HFFc6 (cell line): Measurements from ENCODE around the gene COASY. TPM values are rescaled to one million over a fixed set of nuclear protein-coding genes. Genes with fewer than 3 reads are reported as not detected.
"Not testable (repeated sequence)": the region's sequence is repeated elsewhere in the genome, so short reads cannot be mapped to it uniquely, and the experiment has no call there.

Experiments
- DNase-seq: peaks from one replicate; pipeline ENCODE4 v3.0.0-alpha.2; 2018
- H3K27ac Mint-ChIP-seq: 2 replicates; pipeline ENCODE4 v1.8.0; 2020; ENCODE audit warnings: mild to moderate bottlenecking, mixed read lengths
- H3K27me3 Mint-ChIP-seq: 2 replicates; pipeline ENCODE4 v1.8.0; 2021; ENCODE audit warnings: mild to moderate bottlenecking, moderate library complexity, mixed read lengths; ENCODE audit not compliant: insufficient read depth
- H3K36me3 Mint-ChIP-seq: 2 replicates; pipeline ENCODE4 v1.8.0; 2021; ENCODE audit warnings: low read depth, mixed read lengths
- H3K4me1 Mint-ChIP-seq: 2 replicates; pipeline ENCODE4 v1.8.0; 2020; ENCODE audit warnings: low read depth, mixed read lengths
- H3K4me3 Mint-ChIP-seq: 2 replicates; pipeline ENCODE4 v1.8.0; 2020; ENCODE audit warnings: mild to moderate bottlenecking, moderate library complexity, mixed read lengths
- H3K9me3 Mint-ChIP-seq: 2 replicates; pipeline ENCODE4 v1.8.0; 2020; ENCODE audit warnings: mild to moderate bottlenecking, mixed read lengths
- total RNA-seq, 6 experiments: library from RNA; stranded (reverse); fragmentation: NEBNext Ultra II Directional; extraction: Animal tissue kit (Norgen Biotek cat#: 25700); gene quantifications; 2 replicates in 1 of 6; 3 replicates in 5 of 6; pipeline ENCODE4 v1.2.3, GENCODE V29; 2021
- TF ChIP-seq, protein P1 (sequence below): fragments of 200-600 bp; sonication (generic); IDR thresholded peaks from 2 replicates; pipeline ENCODE4 v1.5.0; 2021; ENCODE audit warnings: antibody characterized with exemption, mild to moderate bottlenecking

Gene COASY
- total RNA-seq, 6 experiments from 2014 or later = 64.6 to 77.6 (median 71.1) TPM

DNA sequence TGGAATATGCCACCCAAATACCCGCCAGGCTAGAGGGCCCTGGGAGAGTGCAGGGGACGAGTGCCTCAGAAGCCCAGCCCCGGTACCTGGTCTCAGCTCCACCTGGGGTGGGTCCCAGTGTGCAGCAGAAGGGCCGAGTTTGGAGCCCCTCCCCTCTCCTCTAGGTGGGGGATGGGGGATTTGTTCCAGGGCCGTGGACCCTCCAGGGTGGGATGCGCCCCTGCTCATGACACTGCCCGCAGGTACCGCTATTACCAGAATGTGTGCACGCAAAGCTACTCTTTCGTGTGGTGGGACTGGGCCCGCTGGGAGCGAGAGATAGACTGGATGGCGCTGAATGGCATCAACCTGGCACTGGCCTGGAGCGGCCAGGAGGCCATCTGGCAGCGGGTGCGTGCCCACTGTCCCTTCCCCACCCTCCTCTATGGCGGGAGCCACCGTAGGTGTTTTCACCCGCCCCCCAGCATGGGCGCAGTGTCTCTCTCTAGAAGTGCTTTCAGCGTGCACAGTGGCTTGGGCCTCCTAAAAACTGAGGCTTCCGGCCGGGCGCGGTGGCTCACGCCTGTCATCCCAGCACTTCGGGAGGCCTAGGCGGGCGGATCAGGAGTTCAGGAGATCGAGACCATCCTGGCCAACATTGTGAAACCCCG is 24.7 kb upstream of the COASY start:
- H3K36me3 Mint-ChIP-seq = peaks cover 21% of the 10 kb centered on the region
- TF ChIP-seq, protein P1, sequence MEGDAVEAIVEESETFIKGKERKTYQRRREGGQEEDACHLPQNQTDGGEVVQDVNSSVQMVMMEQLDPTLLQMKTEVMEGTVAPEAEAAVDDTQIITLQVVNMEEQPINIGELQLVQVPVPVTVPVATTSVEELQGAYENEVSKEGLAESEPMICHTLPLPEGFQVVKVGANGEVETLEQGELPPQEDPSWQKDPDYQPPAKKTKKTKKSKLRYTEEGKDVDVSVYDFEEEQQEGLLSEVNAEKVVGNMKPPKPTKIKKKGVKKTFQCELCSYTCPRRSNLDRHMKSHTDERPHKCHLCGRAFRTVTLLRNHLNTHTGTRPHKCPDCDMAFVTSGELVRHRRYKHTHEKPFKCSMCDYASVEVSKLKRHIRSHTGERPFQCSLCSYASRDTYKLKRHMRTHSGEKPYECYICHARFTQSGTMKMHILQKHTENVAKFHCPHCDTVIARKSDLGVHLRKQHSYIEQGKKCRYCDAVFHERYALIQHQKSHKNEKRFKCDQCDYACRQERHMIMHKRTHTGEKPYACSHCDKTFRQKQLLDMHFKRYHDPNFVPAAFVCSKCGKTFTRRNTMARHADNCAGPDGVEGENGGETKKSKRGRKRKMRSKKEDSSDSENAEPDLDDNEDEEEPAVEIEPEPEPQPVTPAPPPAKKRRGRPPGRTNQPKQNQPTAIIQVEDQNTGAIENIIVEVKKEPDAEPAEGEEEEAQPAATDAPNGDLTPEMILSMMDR = no peak

DNA sequence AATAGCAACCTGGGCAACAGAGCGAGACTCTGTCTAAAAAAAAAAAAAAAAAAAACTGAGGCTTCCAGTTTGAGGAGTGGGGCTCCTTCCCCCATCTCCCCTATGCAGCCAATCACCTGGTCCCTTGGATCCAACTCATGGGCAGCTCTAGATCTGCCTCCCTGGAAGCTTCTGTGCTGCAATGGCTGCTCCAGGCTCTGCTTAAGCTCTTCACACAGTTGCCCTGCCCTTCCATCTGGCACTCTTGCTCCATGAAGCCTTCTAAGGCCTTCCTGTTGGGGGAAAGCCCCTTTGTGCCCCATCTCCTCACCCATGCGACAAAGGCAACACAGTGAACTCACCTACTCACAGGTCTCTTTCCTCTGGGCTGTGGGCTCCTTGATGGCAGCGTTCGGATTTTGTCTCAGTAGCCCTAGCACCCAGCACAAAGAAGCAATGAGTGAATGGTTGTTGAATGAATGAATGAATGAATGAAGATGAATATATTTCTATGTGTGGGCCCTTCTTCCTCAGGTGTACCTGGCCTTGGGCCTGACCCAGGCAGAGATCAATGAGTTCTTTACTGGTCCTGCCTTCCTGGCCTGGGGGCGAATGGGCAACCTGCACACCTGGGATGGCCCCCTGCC is 24.0 kb upstream of the COASY start:
- peak overlapping the region; percentile 43; the same call in 1 of the 2 replicates for H3K27ac Mint-ChIP-seq
- H3K27me3 Mint-ChIP-seq = no peaks in the 10 kb centered on the region; the same call in 1 of the 2 replicates
- H3K4me1 Mint-ChIP-seq = peaks cover 19% of the 10 kb centered on the region
- peak overlapping the region; percentile 54 for H3K4me3 Mint-ChIP-seq
- TF ChIP-seq, protein P1 = no peak
- peaks cover 21% of the 10 kb centered on the region for H3K36me3 Mint-ChIP-seq
- no peak for DNase-seq
- H3K9me3 Mint-ChIP-seq = no peaks in the 10 kb centered on the region

More for the DNA sequence above, 24.7 kb upstream of the COASY start:
- Mint-ChIP-seq H3K9me3 (no peaks in the 10 kb centered on the region), H3K27me3 (no peaks in the 10 kb centered on the region; the same call in 1 of the 2 replicates), H3K4me1 (peaks cover 19% of the 10 kb centered on the region), H3K27ac (peak overlapping the region; percentile 80), H3K4me3 (peak overlapping the region; percentile 91)
- DNase-seq = no peak

DNA sequence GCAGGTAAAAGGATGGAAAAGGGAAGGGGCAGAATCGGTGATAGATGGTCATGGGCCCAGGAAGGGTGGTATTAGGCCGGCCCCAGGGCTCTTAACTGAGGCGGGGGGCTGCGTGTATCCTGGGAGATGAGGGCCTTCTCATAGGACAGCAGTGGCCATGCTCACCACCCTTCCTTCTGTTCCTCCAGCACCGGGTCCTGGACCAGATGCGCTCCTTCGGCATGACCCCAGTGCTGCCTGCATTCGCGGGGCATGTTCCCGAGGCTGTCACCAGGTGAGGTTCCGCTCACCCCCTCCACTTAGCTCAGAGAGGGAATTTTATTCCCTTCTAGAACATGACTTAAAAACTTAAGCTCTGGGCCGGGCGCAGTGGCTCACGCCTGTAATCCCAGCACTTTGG is 23.5 kb upstream of the COASY start:
- H3K4me3 Mint-ChIP-seq = no peak overlapping the region
- peaks cover 19% of the 10 kb centered on the region for H3K4me1 Mint-ChIP-seq
- H3K9me3 Mint-ChIP-seq = no peaks in the 10 kb centered on the region
- DNase-seq = no peak
- H3K36me3 Mint-ChIP-seq = peaks cover 21% of the 10 kb centered on the region
- TF ChIP-seq, protein P1 = no peak
- H3K27me3 Mint-ChIP-seq = no peaks in the 10 kb centered on the region; the same call in 1 of the 2 replicates
- no peak overlapping the region for H3K27ac Mint-ChIP-seq

DNA sequence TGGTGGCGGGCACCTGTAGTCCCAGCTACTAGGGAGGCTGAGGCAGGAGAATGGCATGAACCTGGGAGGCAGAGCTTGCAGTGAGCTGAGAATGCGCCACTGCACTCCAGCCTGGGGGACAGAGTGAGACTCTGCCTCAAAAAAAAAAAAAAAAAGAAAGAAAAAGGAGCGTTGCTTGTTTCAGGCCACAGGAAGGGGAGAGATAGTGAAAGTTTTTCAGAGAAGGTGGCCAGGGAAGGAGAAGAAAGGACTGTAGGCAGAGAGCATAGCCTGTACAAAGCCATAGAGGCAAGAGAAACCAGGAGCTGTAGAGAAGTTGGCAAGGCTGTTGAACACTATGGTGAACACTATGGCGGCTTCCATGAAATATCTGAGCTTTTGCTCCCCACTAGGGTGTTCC is 21.4 kb upstream of the COASY start:
- H3K27me3 Mint-ChIP-seq, H3K9me3 Mint-ChIP-seq, H3K27ac Mint-ChIP-seq, H3K4me3 Mint-ChIP-seq, DNase-seq: not testable (repeated sequence)
- Mint-ChIP-seq H3K36me3 (peaks cover 25% of the 10 kb centered on the region), H3K4me1 (peaks cover 15% of the 10 kb centered on the region)

DNA sequence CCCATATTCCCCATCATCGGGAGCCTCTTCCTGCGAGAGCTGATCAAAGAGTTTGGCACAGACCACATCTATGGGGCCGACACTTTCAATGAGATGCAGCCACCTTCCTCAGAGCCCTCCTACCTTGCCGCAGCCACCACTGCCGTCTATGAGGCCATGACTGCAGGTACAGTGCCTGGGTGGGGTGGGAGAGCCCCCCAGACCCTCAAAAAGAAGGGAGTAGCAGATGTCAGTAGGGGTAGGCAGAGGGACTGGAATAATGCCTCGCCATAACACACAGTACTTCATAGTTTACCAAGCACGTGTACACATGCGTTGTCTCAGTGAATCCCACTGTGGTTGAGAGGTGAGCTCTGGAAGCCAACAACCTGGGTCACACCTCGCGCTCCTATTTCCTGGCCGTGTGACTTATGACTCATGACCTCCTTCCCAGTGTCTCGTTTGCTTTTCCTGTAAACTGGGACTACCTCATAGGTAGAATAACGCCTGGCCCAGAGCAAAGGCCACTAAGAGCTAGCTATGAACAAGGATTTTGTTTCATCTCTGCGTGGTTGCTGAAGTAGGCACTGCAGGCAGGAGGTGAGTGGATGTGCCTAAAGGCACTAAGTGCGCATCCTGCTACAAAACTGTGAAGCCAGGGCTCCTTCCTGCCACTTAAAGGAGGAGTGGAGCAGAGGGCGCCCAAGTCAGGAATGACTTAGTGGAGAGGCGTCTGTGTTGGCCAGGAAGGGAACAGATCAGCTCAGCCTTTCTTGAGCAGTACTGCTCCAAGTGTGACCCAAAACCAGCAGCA is 20.7 kb upstream of the COASY start:
- Mint-ChIP-seq H3K27ac (no peak overlapping the region), H3K4me1 (peaks cover 11% of the 10 kb centered on the region), H3K9me3 (no peaks in the 10 kb centered on the region), H3K4me3 (no peak overlapping the region), H3K27me3 (peaks cover 3% of the 10 kb centered on the region), H3K36me3 (peaks cover 25% of the 10 kb centered on the region)
- TF ChIP-seq, protein P1 = no peak
- no peak for DNase-seq
